HepG2 (cell line): ENCODE results near the gene BICDL1. TPM values are rescaled to one million over a fixed set of nuclear protein-coding genes. Genes with fewer than 3 reads are reported as not detected.

ENCODE experiments used
- AHR ChIP-seq: IDR thresholded peaks from 2 replicates; pipeline ENCODE4 v1.6.1; 2018; ENCODE audit warnings: missing genetic modification reagents, missing compliant biosample characterization
- DMAP1 ChIP-seq: IDR thresholded peaks from 2 replicates; pipeline ENCODE4 v1.6.1; 2016
- HDAC1 ChIP-seq: sonication (generic); formaldehyde crosslinking; IDR thresholded peaks from 2 replicates; pipeline ENCODE4 v1.5.1; 2020; ENCODE audit warnings: mild to moderate bottlenecking, missing genetic modification reagents
- KDM5B ChIP-seq: sonication (generic); formaldehyde crosslinking; IDR thresholded peaks from 2 replicates; pipeline ENCODE4 v1.4.0; 2020; ENCODE audit warnings: missing genetic modification reagents, mild to moderate bottlenecking, borderline replicate concordance
- MYNN ChIP-seq: sonication (generic); formaldehyde crosslinking; IDR thresholded peaks from 2 replicates; pipeline ENCODE4 v1.4.0; 2020; ENCODE audit warnings: mild to moderate bottlenecking, low read depth, missing genetic modification reagents
- MZF1 ChIP-seq: sonication (generic); formaldehyde crosslinking; IDR thresholded peaks from 2 replicates; pipeline ENCODE4 v1.8.1; 2023; ENCODE audit warnings: mild to moderate bottlenecking, missing genetic modification reagents, borderline replicate concordance
- SIX1 ChIP-seq: sonication (generic); formaldehyde crosslinking; IDR thresholded peaks from 2 replicates; pipeline ENCODE4 v1.4.0; 2020; ENCODE audit warnings: missing genetic modification reagents, borderline replicate concordance
- THAP11 ChIP-seq: IDR thresholded peaks from 2 replicates; pipeline ENCODE4 v1.6.1; 2016; ENCODE audit warnings: missing biosample characterization, missing genetic modification reagents
- TP53 ChIP-seq: sonication (generic); formaldehyde crosslinking; conservative IDR thresholded peaks from 2 replicates; pipeline ENCODE4 v1.4.0; 2020; ENCODE audit warnings: missing genetic modification reagents
- ZFP41 ChIP-seq: sonication (generic); formaldehyde crosslinking; IDR thresholded peaks from 2 replicates; pipeline ENCODE4 v1.4.0; 2020; ENCODE audit warnings: mild to moderate bottlenecking, missing genetic modification reagents, borderline replicate concordance
- ZNF235 ChIP-seq: sonication (generic); formaldehyde crosslinking; IDR thresholded peaks from 2 replicates; pipeline ENCODE4 v1.8.1; 2023; ENCODE audit warnings: mild to moderate bottlenecking, missing genetic modification reagents, borderline replicate concordance
- ZNF282 ChIP-seq: fragments of 450-650 bp; IDR thresholded peaks from 2 replicates; pipeline ENCODE4 v1.6.1; 2018; ENCODE audit not compliant: partially characterized antibody
- ZNF510 ChIP-seq: sonication (generic); formaldehyde crosslinking; IDR thresholded peaks from 2 replicates; pipeline ENCODE4 v1.4.0; 2020; ENCODE audit warnings: low read depth, mild to moderate bottlenecking, missing genetic modification reagents
- ZNF570 ChIP-seq: sonication (generic); formaldehyde crosslinking; IDR thresholded peaks from 2 replicates; pipeline ENCODE4 v1.4.0; 2020; ENCODE audit warnings: mild to moderate bottlenecking, missing genetic modification reagents, borderline replicate concordance
- polyA plus RNA-seq, 8 experiments: library from polyadenylated mRNA; depleted of rRNA in 3 of 8; stranded (reverse) in 7 of 8; unstranded in 1 of 8; fragments of >200 nt; fragmentation: Illumina TruSeq in 4 of 8; extraction: Trizol in 4 of 8; gene quantifications; 2 replicates each; pipeline versions ENCODE4 v1.2.1 to v1.2.3, GENCODE V29; 2011 to 2016; ENCODE audit warnings: low read depth in 4 of 8, missing spikeins in 1 of 8, mixed read lengths in 1 of 8; ENCODE audit not compliant: insufficient read depth in 1 of 8
- total RNA-seq, 5 experiments: library from RNA; depleted of rRNA; stranded (reverse); fragments of >200 nt; fragmentation: Illumina TruSeq; extraction: Trizol; gene quantifications; 2 replicates each; pipeline ENCODE4 v1.2.3, GENCODE V29; 2016; ENCODE audit warnings: low read depth in 1 of 5
- TF ChIP-seq, protein P1 (sequence below): sonication (generic); formaldehyde crosslinking; IDR thresholded peaks from 2 replicates; pipeline ENCODE4 v1.8.1; 2022; ENCODE audit warnings: low read depth, mild to moderate bottlenecking, missing genetic modification reagents
- TF ChIP-seq, protein P2 (sequence below): sonication (generic); formaldehyde crosslinking; IDR thresholded peaks from 2 replicates; pipeline ENCODE4 v1.5.0; 2020; ENCODE audit warnings: missing genetic modification reagents
- TF ChIP-seq, protein P3 (sequence below): IDR thresholded peaks from 2 replicates; pipeline ENCODE4 v1.6.1; 2016; ENCODE audit warnings: missing compliant biosample characterization, missing genetic modification reagents, borderline replicate concordance
- TF ChIP-seq, protein P4 (sequence below): sonication (generic); formaldehyde crosslinking; IDR thresholded peaks from 2 replicates; pipeline ENCODE4 v1.5.0; 2020; ENCODE audit warnings: missing genetic modification reagents
- TF ChIP-seq, protein P5 (sequence below), 2 experiments: fragments of 450-650 bp in 1 of 2; sonication (generic) in 1 of 2; formaldehyde crosslinking; IDR thresholded peaks; 2 replicates each; pipeline versions ENCODE4 v1.5.0 to v1.8.0; 2020 to 2022; ENCODE audit warnings: mild to moderate bottlenecking in 1 of 2, missing genetic modification reagents in 1 of 2
- TF ChIP-seq, protein P6 (sequence below): sonication (generic); formaldehyde crosslinking; IDR thresholded peaks from 2 replicates; pipeline ENCODE4 v1.4.0; 2020; ENCODE audit warnings: low read depth, mild to moderate bottlenecking, missing genetic modification reagents

Gene BICDL1
- total and polyA plus RNA-seq, 2 of the 13 experiments (the other 11 are each of a cell fraction or from before 2014, with no cell fraction given) = 3.6 to 9.7 TPM

DNA sequence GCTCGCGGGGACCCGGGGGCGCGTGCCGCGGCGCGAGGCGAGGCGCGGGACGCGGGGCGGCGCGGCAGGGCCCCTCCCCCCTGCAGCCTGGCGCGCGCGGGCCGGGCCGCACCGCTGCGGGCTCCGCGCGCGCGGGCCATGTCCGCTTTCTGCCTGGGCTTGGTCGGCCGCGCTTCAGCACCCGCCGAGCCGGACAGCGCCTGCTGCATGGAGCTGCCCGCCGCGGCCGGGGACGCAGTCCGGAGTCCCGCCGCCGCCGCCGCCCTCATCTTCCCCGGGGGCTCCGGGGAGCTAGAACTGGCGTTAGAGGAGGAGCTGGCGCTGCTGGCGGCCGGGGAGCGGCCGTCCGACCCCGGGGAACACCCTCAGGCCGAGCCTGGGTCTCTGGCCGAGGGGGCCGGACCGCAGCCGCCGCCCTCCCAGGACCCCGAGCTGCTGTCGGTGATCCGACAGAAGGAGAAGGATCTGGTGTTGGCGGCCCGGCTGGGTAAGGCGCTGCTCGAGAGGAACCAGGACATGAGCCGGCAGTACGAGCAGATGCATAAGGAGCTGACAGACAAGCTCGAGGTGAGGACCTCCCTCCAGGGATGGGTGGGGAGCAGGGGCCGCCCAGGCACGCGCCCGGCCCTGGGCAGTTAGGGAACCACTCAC lies 820 bp downstream of the BICDL1 start (continued):
- TF ChIP-seq MYNN (no peak), ZNF235 (CRISPR knock-in tag) (peak; percentile 94; the same call in 1 of the 2 replicates), THAP11 (peak; percentile 37; the same call in 1 of the 2 replicates), DMAP1 (no peak), ZNF510 (CRISPR knock-in tag) (no peak), SIX1 (CRISPR knock-in tag) (no peak), KDM5B (CRISPR knock-in tag) (0 out of 2 replicates have a peak, but pooled peaks have one; percentile 67), TP53 (CRISPR knock-in tag) (0 out of 2 replicates have a peak, but pooled peaks have one; percentile 20), ZNF570 (CRISPR knock-in tag) (no peak), HDAC1 (CRISPR knock-in tag) (peak; percentile 85), AHR (peak; percentile 56; the same call in 1 of the 2 replicates), ZNF282 (no peak), ZFP41 (CRISPR knock-in tag) (no peak), MZF1 (CRISPR knock-in tag) (no peak)
- TF ChIP-seq, protein P1, sequence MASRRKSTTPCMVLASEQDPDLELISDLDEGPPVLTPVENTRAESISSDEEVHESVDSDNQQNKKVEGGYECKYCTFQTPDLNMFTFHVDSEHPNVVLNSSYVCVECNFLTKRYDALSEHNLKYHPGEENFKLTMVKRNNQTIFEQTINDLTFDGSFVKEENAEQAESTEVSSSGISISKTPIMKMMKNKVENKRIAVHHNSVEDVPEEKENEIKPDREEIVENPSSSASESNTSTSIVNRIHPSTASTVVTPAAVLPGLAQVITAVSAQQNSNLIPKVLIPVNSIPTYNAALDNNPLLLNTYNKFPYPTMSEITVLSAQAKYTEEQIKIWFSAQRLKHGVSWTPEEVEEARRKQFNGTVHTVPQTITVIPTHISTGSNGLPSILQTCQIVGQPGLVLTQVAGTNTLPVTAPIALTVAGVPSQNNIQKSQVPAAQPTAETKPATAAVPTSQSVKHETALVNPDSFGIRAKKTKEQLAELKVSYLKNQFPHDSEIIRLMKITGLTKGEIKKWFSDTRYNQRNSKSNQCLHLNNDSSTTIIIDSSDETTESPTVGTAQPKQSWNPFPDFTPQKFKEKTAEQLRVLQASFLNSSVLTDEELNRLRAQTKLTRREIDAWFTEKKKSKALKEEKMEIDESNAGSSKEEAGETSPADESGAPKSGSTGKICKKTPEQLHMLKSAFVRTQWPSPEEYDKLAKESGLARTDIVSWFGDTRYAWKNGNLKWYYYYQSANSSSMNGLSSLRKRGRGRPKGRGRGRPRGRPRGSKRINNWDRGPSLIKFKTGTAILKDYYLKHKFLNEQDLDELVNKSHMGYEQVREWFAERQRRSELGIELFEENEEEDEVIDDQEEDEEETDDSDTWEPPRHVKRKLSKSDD (CRISPR knock-in tag) = no peak
- TF ChIP-seq, protein P2, sequence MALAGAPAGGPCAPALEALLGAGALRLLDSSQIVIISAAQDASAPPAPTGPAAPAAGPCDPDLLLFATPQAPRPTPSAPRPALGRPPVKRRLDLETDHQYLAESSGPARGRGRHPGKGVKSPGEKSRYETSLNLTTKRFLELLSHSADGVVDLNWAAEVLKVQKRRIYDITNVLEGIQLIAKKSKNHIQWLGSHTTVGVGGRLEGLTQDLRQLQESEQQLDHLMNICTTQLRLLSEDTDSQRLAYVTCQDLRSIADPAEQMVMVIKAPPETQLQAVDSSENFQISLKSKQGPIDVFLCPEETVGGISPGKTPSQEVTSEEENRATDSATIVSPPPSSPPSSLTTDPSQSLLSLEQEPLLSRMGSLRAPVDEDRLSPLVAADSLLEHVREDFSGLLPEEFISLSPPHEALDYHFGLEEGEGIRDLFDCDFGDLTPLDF = peak; percentile 57; the same call in 1 of the 2 replicates
- TF ChIP-seq, protein P3, sequence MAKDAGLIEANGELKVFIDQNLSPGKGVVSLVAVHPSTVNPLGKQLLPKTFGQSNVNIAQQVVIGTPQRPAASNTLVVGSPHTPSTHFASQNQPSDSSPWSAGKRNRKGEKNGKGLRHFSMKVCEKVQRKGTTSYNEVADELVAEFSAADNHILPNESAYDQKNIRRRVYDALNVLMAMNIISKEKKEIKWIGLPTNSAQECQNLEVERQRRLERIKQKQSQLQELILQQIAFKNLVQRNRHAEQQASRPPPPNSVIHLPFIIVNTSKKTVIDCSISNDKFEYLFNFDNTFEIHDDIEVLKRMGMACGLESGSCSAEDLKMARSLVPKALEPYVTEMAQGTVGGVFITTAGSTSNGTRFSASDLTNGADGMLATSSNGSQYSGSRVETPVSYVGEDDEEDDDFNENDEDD (CRISPR knock-in tag) = peak; percentile 29; the same call in 1 of the 2 replicates
- TF ChIP-seq, protein P4, sequence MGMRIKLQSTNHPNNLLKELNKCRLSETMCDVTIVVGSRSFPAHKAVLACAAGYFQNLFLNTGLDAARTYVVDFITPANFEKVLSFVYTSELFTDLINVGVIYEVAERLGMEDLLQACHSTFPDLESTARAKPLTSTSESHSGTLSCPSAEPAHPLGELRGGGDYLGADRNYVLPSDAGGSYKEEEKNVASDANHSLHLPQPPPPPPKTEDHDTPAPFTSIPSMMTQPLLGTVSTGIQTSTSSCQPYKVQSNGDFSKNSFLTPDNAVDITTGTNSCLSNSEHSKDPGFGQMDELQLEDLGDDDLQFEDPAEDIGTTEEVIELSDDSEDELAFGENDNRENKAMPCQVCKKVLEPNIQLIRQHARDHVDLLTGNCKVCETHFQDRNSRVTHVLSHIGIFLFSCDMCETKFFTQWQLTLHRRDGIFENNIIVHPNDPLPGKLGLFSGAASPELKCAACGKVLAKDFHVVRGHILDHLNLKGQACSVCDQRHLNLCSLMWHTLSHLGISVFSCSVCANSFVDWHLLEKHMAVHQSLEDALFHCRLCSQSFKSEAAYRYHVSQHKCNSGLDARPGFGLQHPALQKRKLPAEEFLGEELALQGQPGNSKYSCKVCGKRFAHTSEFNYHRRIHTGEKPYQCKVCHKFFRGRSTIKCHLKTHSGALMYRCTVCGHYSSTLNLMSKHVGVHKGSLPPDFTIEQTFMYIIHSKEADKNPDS (CRISPR knock-in tag) = peak; percentile 74; the same call in 1 of the 2 replicates
- TF ChIP-seq, protein P5, sequence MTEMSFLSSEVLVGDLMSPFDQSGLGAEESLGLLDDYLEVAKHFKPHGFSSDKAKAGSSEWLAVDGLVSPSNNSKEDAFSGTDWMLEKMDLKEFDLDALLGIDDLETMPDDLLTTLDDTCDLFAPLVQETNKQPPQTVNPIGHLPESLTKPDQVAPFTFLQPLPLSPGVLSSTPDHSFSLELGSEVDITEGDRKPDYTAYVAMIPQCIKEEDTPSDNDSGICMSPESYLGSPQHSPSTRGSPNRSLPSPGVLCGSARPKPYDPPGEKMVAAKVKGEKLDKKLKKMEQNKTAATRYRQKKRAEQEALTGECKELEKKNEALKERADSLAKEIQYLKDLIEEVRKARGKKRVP (CRISPR knock-in tag; IDR thresholded peaks at IDR 0.05) = peak in 1 of 2 experiments; percentile 38; a peak in 1 of 4 replicates
- TF ChIP-seq, protein P6, sequence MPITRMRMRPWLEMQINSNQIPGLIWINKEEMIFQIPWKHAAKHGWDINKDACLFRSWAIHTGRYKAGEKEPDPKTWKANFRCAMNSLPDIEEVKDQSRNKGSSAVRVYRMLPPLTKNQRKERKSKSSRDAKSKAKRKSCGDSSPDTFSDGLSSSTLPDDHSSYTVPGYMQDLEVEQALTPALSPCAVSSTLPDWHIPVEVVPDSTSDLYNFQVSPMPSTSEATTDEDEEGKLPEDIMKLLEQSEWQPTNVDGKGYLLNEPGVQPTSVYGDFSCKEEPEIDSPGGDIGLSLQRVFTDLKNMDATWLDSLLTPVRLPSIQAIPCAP (CRISPR knock-in tag) = no peak
